ENCODE data around the gene CLEC4F.

DNA sequence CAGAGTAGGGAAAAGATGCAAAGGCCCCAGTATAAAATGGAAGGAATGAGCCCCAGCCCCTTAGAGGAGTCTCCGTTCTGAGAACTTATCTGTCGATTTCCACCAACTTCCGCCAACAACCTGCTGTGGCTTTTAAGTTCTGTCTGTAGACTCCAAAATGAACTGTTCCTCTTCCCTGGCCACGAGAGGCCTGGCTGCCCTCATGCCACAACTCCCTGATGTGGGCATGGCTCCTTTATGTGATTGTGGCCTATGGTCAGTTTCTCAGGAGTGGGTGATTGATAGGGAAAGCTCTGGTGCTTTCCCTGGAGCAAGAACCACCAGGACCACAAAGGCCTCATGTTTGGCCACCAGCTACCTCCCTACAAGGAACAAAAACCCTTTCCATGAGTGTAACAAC, 34.0 kb upstream of the CLEC4F start:
- TF ChIP-seq POLR2A (IDR thresholded peaks at IDR 0.05) (no peak), CTCF (IDR thresholded peaks at IDR 0.05) (no peak)

Data from right lobe of liver (tissue), 4 donors.